GM12878 (cell line): ENCODE measurements around the gene CLEC3A. TPM values are rescaled to one million over a fixed set of nuclear protein-coding genes. Genes with fewer than 3 reads are reported as not detected.

Experiments
- ATAC-seq: fragments of 200-7000 bp; cut with Tn5 transposase; 3 replicates; pipeline ENCODE4 v1.9.1; 2020; ENCODE audit warnings: mild to moderate bottlenecking, moderate library complexity
- BruUV-seq: library from RNA; stranded (reverse); fragments of 400-500 nt; replicated peaks from 2 replicates; lab custom pipeline; 2021; lab: Mats Ljungman, UMichigan
- CTCF ChIA-PET: fragments of 300-600 bp; sonication (Branson Sonifier 250); formaldehyde crosslinking; extraction: SDS; loops from one replicate; lab custom pipeline; 2021; ENCODE audit warnings: inconsistent platforms; lab: Yijun Ruan, JAX
- POLR2A ChIA-PET: fragments of 350-600 bp; formaldehyde crosslinking; extraction: SDS; loops from one replicate; lab custom pipeline; 2021; ENCODE audit warnings: inconsistent platforms; lab: Charles Lee
- RAD21 ChIA-PET: fragments of 300-600 bp; sonication (Branson Sonifier 250); formaldehyde crosslinking; loops from one replicate; lab custom pipeline; 2023; ENCODE audit warnings: antibody characterized with exemption; ENCODE audit not compliant: unreplicated experiment; lab: Charles Lee
- SMC1A ChIA-PET: fragments of 300-600 bp; sonication (Branson Sonifier 250); formaldehyde crosslinking; loops from one replicate; lab custom pipeline; 2023; ENCODE audit not compliant: unreplicated experiment, uncharacterized antibody; lab: Charles Lee
- DNase-seq: peaks from one replicate; pipeline ENCODE4 v3.0.0-alpha.2; 2011; ENCODE audit warnings: low read depth, low spot score
- FAIRE-seq: peaks from 3 replicates; lab custom pipeline; 2011; peaks lifted over from hg19 to GRCh38; lab: Jason Lieb, UNC
- H2AFZ ChIP-seq: 2 replicates; pipeline ENCODE4 v1.6.0; 2011; ENCODE audit warnings: low read depth, low read length, control low read depth; ENCODE audit not compliant: control insufficient read depth
- H3K27ac ChIP-seq: 2 replicates; pipeline ENCODE4 v1.5.1; 2011; ENCODE audit warnings: control low read depth; ENCODE audit not compliant: control insufficient read depth, insufficient read depth
- H3K27me3 ChIP-seq, 2 experiments: replicated peaks in 1 of 2; 2 replicates each; pipeline versions ENCODE4 v1.6.0 to v1.6.1; 2011; ENCODE audit warnings: low read length in 1 of 2; ENCODE audit not compliant: control insufficient read depth in 2 of 2, insufficient read depth in 2 of 2
- H3K36me3 ChIP-seq, 2 experiments: 2 replicates each; pipeline ENCODE4 v1.5.1; 2011; ENCODE audit warnings: low read length in 1 of 2; ENCODE audit not compliant: control insufficient read depth in 2 of 2, insufficient read depth in 2 of 2
- H3K4me1 ChIP-seq: 2 replicates; pipeline ENCODE4 v1.6.1; 2011; ENCODE audit warnings: mild to moderate bottlenecking, low read length, moderate library complexity, mixed read lengths; ENCODE audit not compliant: control insufficient read depth, insufficient read depth
- H3K4me2 ChIP-seq: 2 replicates; pipeline ENCODE4 v1.6.0; 2011; ENCODE audit warnings: control low read depth; ENCODE audit not compliant: control insufficient read depth, insufficient read depth
- H3K4me3 ChIP-seq: fragments of 200-600 bp; sonication (generic); 2 replicates; pipeline ENCODE4 v1.5.1; 2016
- H3K79me2 ChIP-seq: 2 replicates; pipeline ENCODE4 v1.6.0; 2011; ENCODE audit warnings: low read length; ENCODE audit not compliant: control insufficient read depth, insufficient read depth
- H3K9ac ChIP-seq: 2 replicates; pipeline ENCODE4 v1.8.0; 2011; ENCODE audit warnings: low read length, control low read depth, mixed read lengths; ENCODE audit not compliant: control insufficient read depth, insufficient read depth
- H3K9me3 ChIP-seq: replicated peaks from 3 replicates; pipeline ENCODE4 v1.5.1; 2011; ENCODE audit warnings: mild to moderate bottlenecking, low read length; ENCODE audit not compliant: control insufficient read depth, insufficient read depth
- H4K20me1 ChIP-seq: 2 replicates; pipeline ENCODE4 v1.6.0; 2011; ENCODE audit not compliant: control insufficient read depth, insufficient read depth
- ASH2L ChIP-seq: fragments of 300-600, 200-600 bp; sonication (generic); IDR thresholded peaks from 2 replicates; pipeline ENCODE4 v1.6.1; 2017; ENCODE audit warnings: low read depth, mild to moderate bottlenecking, borderline replicate concordance
- BHLHE40 ChIP-seq, 2 experiments: fragments of 450-650 bp in 1 of 2; IDR thresholded peaks; 2 replicates each; pipeline ENCODE4 v1.6.1; 2011 to 2017; ENCODE audit warnings: low read depth in 2 of 2, borderline replicate concordance in 1 of 2, improper control_type of control experiment in 1 of 2, low read length in 1 of 2, mild to moderate bottlenecking in 1 of 2
- HDAC6 ChIP-seq: fragments of 200-600 bp; sonication (generic); IDR thresholded peaks from one replicate; pipeline ENCODE4 v1.8.0; 2017; ENCODE audit warnings: antibody characterized with exemption; ENCODE audit not compliant: unreplicated experiment
- POLR2AphosphoS5 ChIP-seq: IDR thresholded peaks from 2 replicates; pipeline ENCODE4 v1.6.1; 2011; ENCODE audit warnings: mild to moderate bottlenecking, low read length, inconsistent platforms
- WGBS: methylation state at CpG from one replicate; pipeline ENCODE4 v1.1.6; 2016; ENCODE audit warnings: low lambda C conversion rate; ENCODE audit not compliant: insufficient replicate concordance, insufficient coverage; ENCODE audit errors: missing lambda C conversion rate; 5-methylcytosine and 5-hydroxymethylcytosine counted together
- in situ Hi-C: fragments of 300-500 bp; cut with MboI; formaldehyde crosslinking; loops from 9 replicates; pipeline ENCODE4 v1.14.3; 2018; ENCODE audit warnings: mixed read lengths
- intact Hi-C: fragments of 100-400 bp; cut with micrococcal nuclease; formaldehyde crosslinking; loops from one replicate; pipeline ENCODE4 v1.14.2; 2022; ENCODE audit not compliant: unreplicated experiment
- polyA plus RNA-seq, 11 experiments: library from polyadenylated mRNA; depleted of rRNA in 4 of 11; unstranded in 6 of 11; stranded (reverse) in 5 of 11; fragments of >200 nt; fragmentation: Nextera tagmentation in 4 of 11; fragmentation: Illumina TruSeq in 1 of 11; extraction: Ambion mirVana in 4 of 11; extraction: Trizol in 1 of 11; gene quantifications; 1 replicate in 1 of 11; 2 replicates in 10 of 11; pipeline versions ENCODE4 v1.2.1 to v1.2.3, GENCODE V29; 2011 to 2016; ENCODE audit warnings: inconsistent platforms in 2 of 11, missing spikeins in 2 of 11, low read depth in 1 of 11
- total RNA-seq, 4 experiments: library from RNA; depleted of rRNA in 3 of 4; stranded (reverse); fragments of >200 nt in 3 of 4; fragmentation: Illumina TruSeq in 1 of 4; extraction: Trizol in 1 of 4; gene quantifications; 2 replicates each; pipeline versions ENCODE4 v1.2.1 to v1.2.3, GENCODE V29; 2013 to 2021
- TF ChIP-seq, protein P1 (sequence below): fragments of 450-650 bp; IDR thresholded peaks from 2 replicates; pipeline ENCODE4 v1.6.1; 2017; ENCODE audit warnings: mild to moderate bottlenecking, moderate library complexity

Gene CLEC3A
- total and polyA plus RNA-seq, 10 of the 15 experiments (the other 5 are each of a cell fraction or from before 2014, with no cell fraction given): not detected

DNA sequence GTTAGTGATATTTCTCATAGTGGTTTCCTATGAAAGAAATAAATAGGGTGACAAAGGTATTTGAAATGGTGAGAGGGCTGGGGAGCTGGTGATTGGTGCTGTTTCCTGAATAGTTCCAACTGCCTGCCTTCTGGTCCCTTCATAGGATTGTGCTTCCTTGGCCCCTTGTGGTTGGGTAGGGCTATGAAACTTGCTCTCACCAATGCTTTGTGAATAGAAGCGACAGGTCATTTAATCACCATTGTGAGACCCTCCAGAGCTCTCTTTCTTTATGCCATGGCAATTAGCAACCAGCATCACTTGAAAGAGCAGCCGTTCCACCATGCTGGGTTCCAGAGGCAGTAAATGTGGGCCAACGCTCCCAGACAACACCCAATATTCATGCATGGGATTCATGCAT lies 53.5 kb downstream of the CLEC3A start:
- ChIA-PET POLR2A (interaction anchor here (0.6 kb wide), 1 partner anchor 15 kb away, joined by 4 read pairs; no protein-coding TSS in a partner anchor), CTCF (no interaction called here), SMC1A (no interaction called here), RAD21 (interaction anchor here (0.5 kb wide), 1 partner anchor 354 kb away, joined by 3 read pairs; the partner anchor contains the start of gene NUDT7)
- no peak overlapping the region for H2AFZ ChIP-seq
- in situ Hi-C loops: no loop called here
- DNase-seq: no peak
- H3K9me3 ChIP-seq: no peaks in the 10 kb centered on the region
- TF ChIP-seq ASH2L (no peak), POLR2AphosphoS5 (no peak), HDAC6 (no peak), BHLHE40 (IDR thresholded peaks at IDR 0.05; ENCODE audit: borderline replicate concordance in 1 of 2, low read depth in 2 of 2, low read length in 1 of 2) (no peak)
- TF ChIP-seq, protein P1, sequence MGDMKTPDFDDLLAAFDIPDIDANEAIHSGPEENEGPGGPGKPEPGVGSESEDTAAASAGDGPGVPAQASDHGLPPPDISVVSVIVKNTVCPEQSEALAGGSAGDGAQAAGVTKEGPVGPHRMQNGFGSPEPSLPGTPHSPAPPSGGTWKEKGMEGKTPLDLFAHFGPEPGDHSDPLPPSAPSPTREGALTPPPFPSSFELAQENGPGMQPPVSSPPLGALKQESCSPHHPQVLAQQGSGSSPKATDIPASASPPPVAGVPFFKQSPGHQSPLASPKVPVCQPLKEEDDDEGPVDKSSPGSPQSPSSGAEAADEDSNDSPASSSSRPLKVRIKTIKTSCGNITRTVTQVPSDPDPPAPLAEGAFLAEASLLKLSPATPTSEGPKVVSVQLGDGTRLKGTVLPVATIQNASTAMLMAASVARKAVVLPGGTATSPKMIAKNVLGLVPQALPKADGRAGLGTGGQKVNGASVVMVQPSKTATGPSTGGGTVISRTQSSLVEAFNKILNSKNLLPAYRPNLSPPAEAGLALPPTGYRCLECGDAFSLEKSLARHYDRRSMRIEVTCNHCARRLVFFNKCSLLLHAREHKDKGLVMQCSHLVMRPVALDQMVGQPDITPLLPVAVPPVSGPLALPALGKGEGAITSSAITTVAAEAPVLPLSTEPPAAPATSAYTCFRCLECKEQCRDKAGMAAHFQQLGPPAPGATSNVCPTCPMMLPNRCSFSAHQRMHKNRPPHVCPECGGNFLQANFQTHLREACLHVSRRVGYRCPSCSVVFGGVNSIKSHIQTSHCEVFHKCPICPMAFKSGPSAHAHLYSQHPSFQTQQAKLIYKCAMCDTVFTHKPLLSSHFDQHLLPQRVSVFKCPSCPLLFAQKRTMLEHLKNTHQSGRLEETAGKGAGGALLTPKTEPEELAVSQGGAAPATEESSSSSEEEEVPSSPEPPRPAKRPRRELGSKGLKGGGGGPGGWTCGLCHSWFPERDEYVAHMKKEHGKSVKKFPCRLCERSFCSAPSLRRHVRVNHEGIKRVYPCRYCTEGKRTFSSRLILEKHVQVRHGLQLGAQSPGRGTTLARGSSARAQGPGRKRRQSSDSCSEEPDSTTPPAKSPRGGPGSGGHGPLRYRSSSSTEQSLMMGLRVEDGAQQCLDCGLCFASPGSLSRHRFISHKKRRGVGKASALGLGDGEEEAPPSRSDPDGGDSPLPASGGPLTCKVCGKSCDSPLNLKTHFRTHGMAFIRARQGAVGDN: no peak
- ATAC-seq: no peak
- no peak for FAIRE-seq
- no peaks in the 10 kb centered on the region; a peak in 1 of 4 replicates for H3K27me3 ChIP-seq
- H3K4me2 ChIP-seq: no peak overlapping the region
- H3K36me3 ChIP-seq: no peaks in the 10 kb centered on the region
- no peaks in the 10 kb centered on the region for H3K4me1 ChIP-seq
- no TSS peak for BruUV-seq
- intact Hi-C loops: no loop called here
- no peak overlapping the region for H3K4me3 ChIP-seq
- WGBS: 37% methylated on average over 3 of the region's 3 CpGs
- H3K79me2 ChIP-seq: no peaks in the 10 kb centered on the region
- no peak overlapping the region for H3K27ac ChIP-seq
- no peak overlapping the region for H3K9ac ChIP-seq
- no peaks in the 10 kb centered on the region for H4K20me1 ChIP-seq
